Endodermal cell (in vitro differentiated cells): Measurements from ENCODE around the gene BCDIN3D. TPM values are rescaled to one million over a fixed set of nuclear protein-coding genes. Genes with fewer than 3 reads are reported as not detected.
A peak's percentile ranks its signal among the peaks of the same experiment; 100 is the strongest.

Experiments used
- DNase-seq: peaks from one replicate; pipeline ENCODE4 v3.0.0-alpha.2; 2017
- H3K27ac ChIP-seq: 2 replicates; pipeline ENCODE4 v1.5.1; 2013; ENCODE audit warnings: mild to moderate bottlenecking, low read depth, low read length, moderate library complexity
- H3K27me3 ChIP-seq: 2 replicates; pipeline ENCODE4 v1.6.1; 2013; ENCODE audit warnings: mild to moderate bottlenecking, low read length, moderate library complexity; ENCODE audit not compliant: insufficient read depth, control insufficient read depth, poor library complexity, severe bottlenecking
- H3K36me3 ChIP-seq: 2 replicates; pipeline ENCODE4 v1.7.0; 2013; ENCODE audit warnings: mild to moderate bottlenecking, low read length, moderate library complexity; ENCODE audit not compliant: control insufficient read depth, insufficient read depth
- H3K4me1 ChIP-seq: one replicate; pipeline ENCODE4 v1.7.0; 2013; ENCODE audit warnings: low read length; ENCODE audit not compliant: control insufficient read depth, insufficient read depth
- H3K4me3 ChIP-seq: 2 replicates; pipeline ENCODE4 v1.5.1; 2013; ENCODE audit warnings: mild to moderate bottlenecking, low read length, moderate library complexity
- H3K9ac ChIP-seq: 2 replicates; pipeline ENCODE4 v1.6.1; 2013; ENCODE audit warnings: mild to moderate bottlenecking, low read length, moderate library complexity; ENCODE audit not compliant: poor library complexity, severe bottlenecking; ENCODE audit errors: extremely low read depth
- H3K9me3 ChIP-seq: 2 replicates; pipeline ENCODE4 v1.6.1; 2013; ENCODE audit warnings: mild to moderate bottlenecking, low read length, moderate library complexity; ENCODE audit not compliant: control insufficient read depth
- H3K27ac Mint-ChIP-seq: 2 replicates; pipeline ENCODE4 v1.8.0; 2020; ENCODE audit warnings: mixed read lengths
- H3K27me3 Mint-ChIP-seq: 2 replicates; pipeline ENCODE4 v1.8.0; 2021; ENCODE audit warnings: mild to moderate bottlenecking, mixed read lengths; ENCODE audit not compliant: insufficient read depth
- H3K36me3 Mint-ChIP-seq: 2 replicates; pipeline ENCODE4 v1.8.0; 2020; ENCODE audit warnings: low read depth, mixed read lengths
- H3K4me1 Mint-ChIP-seq: 2 replicates; pipeline ENCODE4 v1.8.0; 2020; ENCODE audit warnings: mixed read lengths
- H3K4me3 Mint-ChIP-seq: 2 replicates; pipeline ENCODE4 v1.8.0; 2020; ENCODE audit warnings: mild to moderate bottlenecking, moderate library complexity, mixed read lengths
- H3K9me3 Mint-ChIP-seq: 2 replicates; pipeline ENCODE4 v1.8.0; 2020; ENCODE audit warnings: mild to moderate bottlenecking, mixed read lengths
- CTCF ChIP-seq: fragments of 200-600 bp; sonication (generic); conservative IDR thresholded peaks from 2 replicates; pipeline ENCODE4 v1.5.0; 2021; ENCODE audit warnings: antibody characterized with exemption, mild to moderate bottlenecking
- WGBS, 2 experiments: methylation state at CpG; one replicate each; pipeline versions ENCODE4 v1.1.5 to v1.1.7; 2013; ENCODE audit warnings: missing lambda C conversion rate in 2 of 2, mixed read lengths in 1 of 2; ENCODE audit not compliant: insufficient coverage in 1 of 2, insufficient read length in 1 of 2; 5-methylcytosine and 5-hydroxymethylcytosine counted together
- total RNA-seq, 2 donors: library from RNA; stranded (reverse); fragmentation: NEBNext Ultra II Directional in 1 of 2; extraction: Animal tissue kit (Norgen Biotek cat#: 25700) in 1 of 2; gene quantifications; 2 replicates in 1 of 2; 3 replicates in 1 of 2; pipeline ENCODE4 v1.2.1, GENCODE V29; 2021

BCDIN3D gene
- total RNA-seq, 2 donors from 2014 or later, result 2.8 to 3.8 TPM

DNA sequence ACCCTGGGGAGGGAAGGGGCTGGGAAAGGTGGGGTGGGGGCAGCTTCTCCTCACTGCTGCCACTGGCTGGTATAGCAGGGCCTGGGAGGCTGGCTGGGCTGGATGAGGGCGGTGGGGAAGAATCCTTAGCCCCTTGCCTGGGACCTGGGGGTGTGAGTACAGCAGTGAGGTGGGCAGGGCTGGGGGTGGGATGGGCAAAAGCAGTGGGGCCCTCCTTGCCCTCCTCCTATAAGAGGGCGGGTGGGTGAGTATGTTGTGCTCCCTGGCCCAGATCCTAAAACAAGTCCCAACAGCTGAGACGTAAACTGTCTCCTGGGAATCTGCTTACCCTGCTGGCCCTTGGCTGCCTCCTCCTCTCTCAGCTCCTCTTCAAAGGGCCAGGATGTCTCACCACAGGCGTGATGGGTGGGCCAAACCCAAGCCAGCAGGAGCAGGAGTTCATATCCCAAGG lies 16.9 kb downstream of the BCDIN3D start:
- H3K4me1 Mint-ChIP-seq, result peaks cover 29% of the 10 kb centered on the region
- Histone ChIP-seq H3K4me3 (no peak overlapping the region), H3K9me3 (no peaks in the 10 kb centered on the region), H3K9ac (no peak overlapping the region), H3K36me3 (peaks cover 9% of the 10 kb centered on the region), H3K27ac (no peak overlapping the region), H3K27me3 (no peaks in the 10 kb centered on the region), H3K4me1 (peaks cover 19% of the 10 kb centered on the region)
- H3K27me3 Mint-ChIP-seq, result no peaks in the 10 kb centered on the region
- H3K27ac Mint-ChIP-seq, result no peak overlapping the region
- H3K9me3 Mint-ChIP-seq, result no peaks in the 10 kb centered on the region
- TF ChIP-seq CTCF, result no peak
- 82% methylated on average over 4 of the region's 4 CpGs; no CpG with 5 or more reads in 1 of the 2 experiments for WGBS, 2 experiments
- H3K36me3 Mint-ChIP-seq, result peaks cover 10% of the 10 kb centered on the region
- peak overlapping the region; percentile 71 for H3K4me3 Mint-ChIP-seq
- DNase-seq, result peak; percentile 72

- DNase-seq, result peak; percentile 72
- Histone ChIP-seq H3K9ac (no peak overlapping the region), H3K36me3 (peaks cover 9% of the 10 kb centered on the region), H3K27me3 (no peaks in the 10 kb centered on the region), H3K27ac (no peak overlapping the region), H3K9me3 (no peaks in the 10 kb centered on the region), H3K4me3 (no peak overlapping the region), H3K4me1 (peaks cover 19% of the 10 kb centered on the region)
- 17 to 53% methylated on average over 2 to 5 of the region's 5 CpGs for WGBS, 2 experiments
- Mint-ChIP-seq H3K9me3 (no peaks in the 10 kb centered on the region), H3K4me3 (no peak overlapping the region), H3K27me3 (no peaks in the 10 kb centered on the region), H3K4me1 (peaks cover 29% of the 10 kb centered on the region), H3K27ac (peak overlapping the region; percentile 37), H3K36me3 (peaks cover 11% of the 10 kb centered on the region)
- TF ChIP-seq CTCF, result no peak
These were observed 17.4 kb downstream of the BCDIN3D start for GRCh38 chr12:49825360-49825970.

DNA sequence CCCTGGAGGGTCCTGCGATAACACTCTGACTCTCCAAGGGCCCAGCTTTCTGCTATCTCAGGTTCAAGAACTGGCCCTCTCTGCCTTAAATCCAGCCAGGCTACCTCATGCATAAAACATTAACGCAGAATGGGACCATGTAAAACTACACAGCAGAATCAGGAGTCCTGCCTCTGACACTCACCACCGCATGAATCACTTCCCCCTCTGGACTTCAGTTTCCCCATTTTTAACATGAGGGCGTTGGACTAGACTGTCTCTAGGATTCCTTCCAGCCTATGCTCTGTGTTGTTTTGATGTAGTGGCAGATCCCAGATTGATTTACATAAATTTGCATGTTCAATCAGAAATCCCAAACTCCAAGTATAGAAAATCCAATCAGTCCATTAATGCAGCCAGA lies 18.0 kb downstream of the BCDIN3D start:
- no peak for TF ChIP-seq CTCF
- Histone ChIP-seq H3K9ac (no peak overlapping the region), H3K27ac (no peak overlapping the region), H3K4me3 (no peak overlapping the region), H3K27me3 (no peaks in the 10 kb centered on the region), H3K9me3 (no peaks in the 10 kb centered on the region), H3K4me1 (peaks cover 19% of the 10 kb centered on the region), H3K36me3 (peaks cover 9% of the 10 kb centered on the region)
- Mint-ChIP-seq H3K4me1 (peaks cover 29% of the 10 kb centered on the region), H3K27ac (peak overlapping the region; percentile 37), H3K36me3 (peaks cover 11% of the 10 kb centered on the region), H3K4me3 (no peak overlapping the region), H3K9me3 (no peaks in the 10 kb centered on the region), H3K27me3 (no peaks in the 10 kb centered on the region)
- 89 to 97% methylated on average over 3 to 4 of the region's 4 CpGs for WGBS, 2 experiments
- no peak for DNase-seq
